Liver (tissue), 10 donors: ENCODE results near the gene SURF2. TPM values are rescaled to one million over a fixed set of nuclear protein-coding genes. Genes with fewer than 3 reads are reported as not detected.

ENCODE experiments used
- DNase-seq: peaks from one replicate; pipeline ENCODE4 v3.0.0-alpha.2; 2017; ENCODE audit warnings: low spot score
- H3K27ac ChIP-seq, 2 donors: one replicate each; pipeline ENCODE4 v1.7.0; 2013; ENCODE audit warnings: inconsistent platforms in 2 of 2, low read length in 2 of 2, control low read depth in 1 of 2, low read depth in 1 of 2, mild to moderate bottlenecking in 1 of 2
- H3K27me3 ChIP-seq, 4 donors: one replicate each; pipeline versions ENCODE4 v1.6.1 to v1.7.0; 2013; ENCODE audit warnings: low read length in 3 of 4, inconsistent platforms in 1 of 4, mild to moderate bottlenecking in 1 of 4, moderate library complexity in 1 of 4; ENCODE audit not compliant: control insufficient read depth in 4 of 4, insufficient read depth in 4 of 4
- H3K36me3 ChIP-seq, 4 donors: one replicate each; pipeline versions ENCODE4 v1.6.1 to v1.7.0; 2013; ENCODE audit warnings: low read length in 3 of 4, mild to moderate bottlenecking in 3 of 4, low read depth in 1 of 4, moderate library complexity in 1 of 4; ENCODE audit not compliant: control insufficient read depth in 4 of 4, insufficient read depth in 3 of 4
- H3K4me1 ChIP-seq, 4 donors: one replicate each; pipeline versions ENCODE4 v1.6.1 to v1.7.0; 2013; ENCODE audit warnings: low read length in 3 of 4, mild to moderate bottlenecking in 3 of 4, moderate library complexity in 1 of 4; ENCODE audit not compliant: control insufficient read depth in 4 of 4, insufficient read depth in 4 of 4
- H3K4me3 ChIP-seq, 3 donors: one replicate each; pipeline versions ENCODE4 v1.6.1 to v1.7.0; 2013; ENCODE audit warnings: low read length in 3 of 3, control low read depth in 1 of 3, low read depth in 1 of 3, mild to moderate bottlenecking in 1 of 3
- H3K9ac ChIP-seq, 2 donors: one replicate each; pipeline ENCODE4 v1.7.0; 2013; ENCODE audit warnings: low read length in 2 of 2, mild to moderate bottlenecking in 2 of 2, moderate library complexity in 2 of 2, control low read depth in 1 of 2, low read depth in 1 of 2
- H3K9me3 ChIP-seq, 4 donors: one replicate each; pipeline versions ENCODE4 v1.6.1 to v1.7.0; 2013; ENCODE audit warnings: low read length in 3 of 4; ENCODE audit not compliant: control insufficient read depth in 4 of 4
- ATF3 ChIP-seq: IDR thresholded peaks from 2 replicates; pipeline ENCODE4 v1.6.1; 2016; ENCODE audit warnings: antibody characterized with exemption
- EGR1 ChIP-seq, 2 donors: IDR thresholded peaks; 2 replicates each; pipeline ENCODE4 v1.6.1; 2016 to 2018; ENCODE audit warnings: antibody characterized with exemption in 2 of 2, low read depth in 2 of 2
- FOXA2 ChIP-seq: IDR thresholded peaks from 2 replicates; pipeline ENCODE4 v1.6.1; 2016; ENCODE audit warnings: antibody characterized with exemption
- GABPA ChIP-seq, 2 donors: IDR thresholded peaks in 1 of 2; conservative IDR thresholded peaks in 1 of 2; 2 replicates each; pipeline ENCODE4 v1.6.1; 2016; ENCODE audit warnings: antibody characterized with exemption in 2 of 2, mild to moderate bottlenecking in 1 of 2, moderate library complexity in 1 of 2
- HNF4A ChIP-seq, 2 donors: conservative IDR thresholded peaks; 2 replicates each; pipeline ENCODE4 v1.6.1; 2016; ENCODE audit warnings: antibody characterized with exemption in 2 of 2, mild to moderate bottlenecking in 2 of 2
- HNF4G ChIP-seq: IDR thresholded peaks from 2 replicates; pipeline ENCODE4 v1.6.1; 2016; ENCODE audit warnings: antibody characterized with exemption
- NR2F2 ChIP-seq: IDR thresholded peaks from 2 replicates; pipeline ENCODE4 v1.6.1; 2016; ENCODE audit warnings: antibody characterized with exemption
- SP1 ChIP-seq: IDR thresholded peaks from 2 replicates; pipeline ENCODE4 v1.6.1; 2018; ENCODE audit warnings: antibody characterized with exemption, mild to moderate bottlenecking
- YY1 ChIP-seq: IDR thresholded peaks from 2 replicates; pipeline ENCODE4 v1.6.1; 2016; ENCODE audit warnings: antibody characterized with exemption, mild to moderate bottlenecking
- WGBS: extraction: QIAGEN DNeasy Blood & Tissue Kit; methylation state at CpG from one replicate; pipeline ENCODE4 v1.1.7; 2013; 5-methylcytosine and 5-hydroxymethylcytosine counted together
- polyA plus RNA-seq, 2 donors: library from polyadenylated mRNA; stranded (reverse) in 1 of 2; unstranded in 1 of 2; fragments of 200-250 nt in 1 of 2; fragments of >200 nt in 1 of 2; fragmentation: Nextera tagmentation in 1 of 2; extraction: Ambion mirVana in 1 of 2; gene quantifications; one replicate each; pipeline versions ENCODE4 v1.2.1 to v1.2.3, GENCODE V29; 2013 to 2015
- small RNA-seq: library from RNA; depleted of rRNA; stranded (forward); fragments of <200 nt; gene quantifications from one replicate; pipeline ENCODE3, GENCODE V24; 2014
- total RNA-seq, 2 donors: library from RNA; depleted of rRNA; stranded (reverse); fragments of >200 nt; gene quantifications; one replicate each; pipeline ENCODE4 v1.2.3, GENCODE V29; 2014
- TF ChIP-seq, protein P1 (sequence below): IDR thresholded peaks from 2 replicates; pipeline ENCODE4 v1.6.1; 2016; ENCODE audit warnings: antibody characterized with exemption
- donor health status: healthy.
- donor health status: healthy.
- donor health status: healthy.
- donor health status: healthy.
- donor health status: healthy.

SURF2 gene
- total and polyA plus RNA-seq, 4 donors, result 6.0 to 15.8 (median 13.7) TPM

DNA sequence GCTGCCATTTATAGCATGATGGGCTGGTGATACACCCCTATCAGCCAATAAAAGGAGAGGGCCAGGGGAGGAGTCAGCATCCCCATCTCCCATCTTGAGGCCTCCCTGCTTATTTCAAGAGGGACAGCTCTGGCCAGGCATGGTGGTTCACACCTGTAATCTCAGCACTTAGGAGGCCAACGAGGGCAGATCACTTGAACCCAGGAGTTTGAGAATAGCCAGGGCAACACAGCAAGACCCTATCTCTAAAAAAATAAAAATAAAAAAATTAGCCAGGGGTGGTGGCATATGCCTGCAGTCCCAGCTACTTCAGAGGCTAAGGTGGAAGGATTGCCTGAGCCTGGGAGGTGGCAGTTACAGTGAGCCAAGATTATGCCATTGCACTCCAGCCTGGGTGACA is 51.7 kb downstream of the SURF2 start:
- Histone ChIP-seq H3K9me3 (no peaks in the 10 kb centered on the region), H3K4me3 (no peak overlapping the region), H3K36me3 (peaks cover 16 to 49% (median 24%) of the 10 kb centered on the region in 4 donors), H3K9ac (no peak overlapping the region), H3K4me1 (peaks cover 0 to 17% (median 9%) of the 10 kb centered on the region in 4 donors), H3K27ac (no peak overlapping the region), H3K27me3 (no peaks in the 10 kb centered on the region)
- WGBS, result 93% methylated on average over 1 of the region's 1 CpG
- DNase-seq, result no peak
- no peak for TF ChIP-seq HNF4A (conservative IDR thresholded peaks at IDR 0.05)
- no peak for TF ChIP-seq ATF3
- TF ChIP-seq HNF4G, result no peak
- no peak for TF ChIP-seq GABPA (IDR thresholded peaks at IDR 0.05 in 1 of 2, conservative IDR thresholded peaks at IDR 0.05 in 1 of 2)
- TF ChIP-seq EGR1 (IDR thresholded peaks at IDR 0.05; ENCODE audit: low read depth in 2 of 2), result no peak
- TF ChIP-seq SP1, result no peak
- TF ChIP-seq FOXA2, result no peak
- TF ChIP-seq NR2F2, result no peak
- TF ChIP-seq YY1, result no peak
- TF ChIP-seq, protein P1, sequence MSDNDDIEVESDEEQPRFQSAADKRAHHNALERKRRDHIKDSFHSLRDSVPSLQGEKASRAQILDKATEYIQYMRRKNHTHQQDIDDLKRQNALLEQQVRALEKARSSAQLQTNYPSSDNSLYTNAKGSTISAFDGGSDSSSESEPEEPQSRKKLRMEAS, result no peak

Small RNA genes within 50 kb of the gene (small RNA-seq; reads per million reads assigned to genes)
- gene RF00019 (not detected), gene SNORD24 (not detected), gene SNORD36A (not detected), gene SNORD36B (not detected), gene SNORD36C (not detected)

Other genes starting within 250 kb of the SURF2 start
- gene RALGDS, start 235.3 kb upstream of the SURF2 start, total RNA-seq, result 10 to 100 TPM in 1 of 2 donors, 1 to 10 TPM in 1; 9.5 to 19.0 TPM
- gene RALGDS, start 235.3 kb upstream of the SURF2 start, polyA plus RNA-seq, result 1 to 10 TPM; 1.3 to 5.0 TPM
- 10 to 100 TPM in 1 of 2 donors, 1 to 10 TPM in 1; 3.4 to 25.7 TPM for gene GBGT1, start 192.6 kb upstream of the SURF2 start, total RNA-seq
- 1 to 10 TPM in 1 of 2 donors, under 1 TPM in 1; 0.33 to 1.2 TPM for gene GBGT1, start 192.6 kb upstream of the SURF2 start, polyA plus RNA-seq
- gene OBP2B, start 147.3 kb upstream of the SURF2 start, total RNA-seq, result not detected
- gene OBP2B, start 147.3 kb upstream of the SURF2 start, polyA plus RNA-seq, result not detected
- under 1 TPM; 0.08 to 0.75 TPM for gene ABO, start 81.3 kb upstream of the SURF2 start, total RNA-seq
- under 1 TPM in 1 of 2 donors, not detected in 1; 0.10 TPM for gene ABO, start 81.3 kb upstream of the SURF2 start, polyA plus RNA-seq
- gene SURF6, start 20.4 kb upstream of the SURF2 start, total RNA-seq, result 1 to 10 TPM; 4.9 to 9.4 TPM
- 10 to 100 TPM in 1 of 2 donors, 1 to 10 TPM in 1; 4.1 to 12.9 TPM for gene SURF6, start 20.4 kb upstream of the SURF2 start, polyA plus RNA-seq
- 10 to 100 TPM in 1 of 2 donors, 1 to 10 TPM in 1; 9.5 to 10.3 TPM for gene MED22, start 8.4 kb upstream of the SURF2 start, total RNA-seq
- gene MED22, start 8.4 kb upstream of the SURF2 start, polyA plus RNA-seq, result 10 to 100 TPM in 1 of 2 donors, 1 to 10 TPM in 1; 3.1 to 10.3 TPM
- 100 to 1,000 TPM; 571 to 930 TPM for gene RPL7A, start 8.3 kb upstream of the SURF2 start, total RNA-seq
- gene RPL7A, start 8.3 kb upstream of the SURF2 start, polyA plus RNA-seq, result 100 to 1,000 TPM; 215 to 837 TPM
- 10 to 100 TPM; 20.7 to 42.8 TPM for gene SURF1, start 63 bp upstream of the SURF2 start, total RNA-seq
- gene SURF1, start 63 bp upstream of the SURF2 start, polyA plus RNA-seq, result 100 to 1,000 TPM in 1 of 2 donors, 10 to 100 TPM in 1; 58.3 to 106 TPM
- 100 to 1,000 TPM; 196 to 386 TPM for gene SURF4, start 19.5 kb downstream of the SURF2 start, total RNA-seq
- gene SURF4, start 19.5 kb downstream of the SURF2 start, polyA plus RNA-seq, result 100 to 1,000 TPM; 142 to 238 TPM
- under 1 TPM; 0.25 to 0.37 TPM for gene STKLD1, start 19.8 kb downstream of the SURF2 start, total RNA-seq
- under 1 TPM; 0.28 to 0.85 TPM for gene STKLD1, start 19.8 kb downstream of the SURF2 start, polyA plus RNA-seq
- 1 to 10 TPM; 8.7 to 9.5 TPM for gene REXO4, start 61.5 kb downstream of the SURF2 start, total RNA-seq
- gene REXO4, start 61.5 kb downstream of the SURF2 start, polyA plus RNA-seq, result 10 to 100 TPM in 1 of 2 donors, 1 to 10 TPM in 1; 7.4 to 12.1 TPM
- gene ADAMTS13, start 65.8 kb downstream of the SURF2 start, total RNA-seq, result 10 to 100 TPM in 1 of 2 donors, 1 to 10 TPM in 1; 6.5 to 11.5 TPM
- gene ADAMTS13, start 65.8 kb downstream of the SURF2 start, polyA plus RNA-seq, result 10 to 100 TPM in 1 of 2 donors, 1 to 10 TPM in 1; 9.2 to 13.3 TPM
- 10 to 100 TPM; 10.1 to 26.8 TPM for gene CACFD1, start 103.4 kb downstream of the SURF2 start, total RNA-seq
- gene CACFD1, start 103.4 kb downstream of the SURF2 start, polyA plus RNA-seq, result 10 to 100 TPM; 26.0 to 34.5 TPM
- gene SLC2A6, start 122.5 kb downstream of the SURF2 start, total RNA-seq, result 1 to 10 TPM; 2.7 to 3.9 TPM
- gene SLC2A6, start 122.5 kb downstream of the SURF2 start, polyA plus RNA-seq, result 1 to 10 TPM; 1.7 to 1.9 TPM
- gene MYMK, start 168.4 kb downstream of the SURF2 start, total RNA-seq, result not detected
- gene MYMK, start 168.4 kb downstream of the SURF2 start, polyA plus RNA-seq, result not detected
- 10 to 100 TPM in 1 of 2 donors, 1 to 10 TPM in 1; 1.8 to 18.2 TPM for gene ADAMTSL2, start 178.2 kb downstream of the SURF2 start, total RNA-seq
- 10 to 100 TPM in 1 of 2 donors, 1 to 10 TPM in 1; 3.8 to 11.6 TPM for gene ADAMTSL2, start 178.2 kb downstream of the SURF2 start, polyA plus RNA-seq